K562 (cell line): ENCODE results near the gene ANK3. TPM values are rescaled to one million over a fixed set of nuclear protein-coding genes. Genes with fewer than 3 reads are reported as not detected.

Source experiments
- MEF2D ChIP-seq: conservative IDR thresholded peaks from 2 replicates; pipeline ENCODE4 v1.6.1; 2016; ENCODE audit warnings: low read depth, missing genetic modification characterization, missing compliant biosample characterization
- PHTF2 ChIP-seq: fragments of 250-450 bp; sonication (Bioruptor Pico); IDR thresholded peaks from 2 replicates; pipeline ENCODE4 v1.5.0; 2021; ENCODE audit warnings: mild to moderate bottlenecking
- ZNF449 ChIP-seq: fragments of 250-450 bp; sonication (Bioruptor Pico); IDR thresholded peaks from 2 replicates; pipeline ENCODE4 v1.8.0; 2022; ENCODE audit warnings: moderate library complexity, mild to moderate bottlenecking, inconsistent platforms
- ZNF639 ChIP-seq, 2 experiments: fragments of 200-800 bp in 1 of 2; sonication (Bioruptor generic) in 1 of 2; sonication (generic) in 1 of 2; formaldehyde crosslinking in 1 of 2; IDR thresholded peaks in 1 of 2; conservative IDR thresholded peaks in 1 of 2; 2 replicates each; pipeline versions ENCODE4 v1.5.0 to v1.6.1; 2016 to 2020; ENCODE audit warnings: missing compliant biosample characterization in 1 of 2, missing genetic modification characterization in 1 of 2, missing genetic modification reagents in 1 of 2
- polyA plus RNA-seq, 8 experiments: library from polyadenylated mRNA; depleted of rRNA in 4 of 8; stranded (reverse) in 5 of 8; unstranded in 3 of 8; fragments of >200 nt; fragmentation: Nextera tagmentation in 2 of 8; fragmentation: Illumina TruSeq in 1 of 8; extraction: Ambion mirVana in 2 of 8; extraction: Trizol in 1 of 8; gene quantifications; 2 replicates each; pipeline versions ENCODE4 v1.2.1 to v1.2.3, GENCODE V29; 2011 to 2014; ENCODE audit warnings: inconsistent platforms in 1 of 8, missing spikeins in 1 of 8
- total RNA-seq, 7 experiments: library from RNA; depleted of rRNA in 6 of 7; stranded (reverse); fragments of >200 nt in 6 of 7; fragmentation: Illumina TruSeq in 2 of 7; extraction: Trizol in 2 of 7; gene quantifications; 2 replicates each; pipeline versions ENCODE4 v1.2.1 to v1.2.3, GENCODE V29; 2011 to 2021; ENCODE audit warnings: low replicate concordance in 1 of 7
- TF ChIP-seq, protein P1 (sequence below): fragments of 250-450 bp; sonication (Bioruptor Pico); IDR thresholded peaks from 2 replicates; pipeline ENCODE4 v1.8.0; 2021; ENCODE audit warnings: moderate library complexity, mild to moderate bottlenecking, inconsistent platforms

The ANK3 gene
- total and polyA plus RNA-seq, 9 of the 15 experiments (the other 6 are each of a cell fraction or from before 2014, with no cell fraction given) = 10.0 to 32.3 (median 17.9) TPM

- TF ChIP-seq ZNF449 (CRISPR knock-in tag) = no peak
- no peak for TF ChIP-seq ZNF639 (CRISPR knock-in tag; conservative IDR thresholded peaks at IDR 0.05 in 1 of 2, IDR thresholded peaks at IDR 0.05 in 1 of 2)
- TF ChIP-seq, protein P1, sequence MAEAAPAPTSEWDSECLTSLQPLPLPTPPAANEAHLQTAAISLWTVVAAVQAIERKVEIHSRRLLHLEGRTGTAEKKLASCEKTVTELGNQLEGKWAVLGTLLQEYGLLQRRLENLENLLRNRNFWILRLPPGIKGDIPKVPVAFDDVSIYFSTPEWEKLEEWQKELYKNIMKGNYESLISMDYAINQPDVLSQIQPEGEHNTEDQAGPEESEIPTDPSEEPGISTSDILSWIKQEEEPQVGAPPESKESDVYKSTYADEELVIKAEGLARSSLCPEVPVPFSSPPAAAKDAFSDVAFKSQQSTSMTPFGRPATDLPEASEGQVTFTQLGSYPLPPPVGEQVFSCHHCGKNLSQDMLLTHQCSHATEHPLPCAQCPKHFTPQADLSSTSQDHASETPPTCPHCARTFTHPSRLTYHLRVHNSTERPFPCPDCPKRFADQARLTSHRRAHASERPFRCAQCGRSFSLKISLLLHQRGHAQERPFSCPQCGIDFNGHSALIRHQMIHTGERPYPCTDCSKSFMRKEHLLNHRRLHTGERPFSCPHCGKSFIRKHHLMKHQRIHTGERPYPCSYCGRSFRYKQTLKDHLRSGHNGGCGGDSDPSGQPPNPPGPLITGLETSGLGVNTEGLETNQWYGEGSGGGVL (CRISPR knock-in tag) = no peak
- TF ChIP-seq MEF2D (tag) = no peak
- TF ChIP-seq PHTF2 (CRISPR knock-in tag) = no peak
- TF ChIP-seq, all 486 proteins: peak for 0
These were observed 267.5 kb downstream of the ANK3 start (continued) for GRCh38 chr10:60122190-60122589.
